Epithelial cell of proximal tubule (primary cell): ENCODE measurements around the gene NR1D1. TPM values are rescaled to one million over a fixed set of nuclear protein-coding genes. Genes with fewer than 3 reads are reported as not detected.

Experiments
- DNase-seq: peaks from one replicate; pipeline ENCODE4 v3.0.0-alpha.2; 2011; ENCODE audit warnings: low read depth
- H3K4me3 ChIP-seq: 2 replicates; pipeline ENCODE4 v1.5.1; 2011; ENCODE audit warnings: low read depth, mild to moderate bottlenecking, low read length
- total RNA-seq: library from RNA; depleted of rRNA; stranded (reverse); fragments of >200 nt; gene quantifications from 2 replicates; pipeline ENCODE4 v1.2.3, GENCODE V29; 2015
- TF ChIP-seq, protein P1 (sequence below): conservative IDR thresholded peaks from 2 replicates; pipeline ENCODE4 v1.5.1; 2012; ENCODE audit warnings: low read depth, mild to moderate bottlenecking, low read length

Gene NR1D1
- total RNA-seq, 1 donor from 2014 or later: 0.40 TPM

DNA sequence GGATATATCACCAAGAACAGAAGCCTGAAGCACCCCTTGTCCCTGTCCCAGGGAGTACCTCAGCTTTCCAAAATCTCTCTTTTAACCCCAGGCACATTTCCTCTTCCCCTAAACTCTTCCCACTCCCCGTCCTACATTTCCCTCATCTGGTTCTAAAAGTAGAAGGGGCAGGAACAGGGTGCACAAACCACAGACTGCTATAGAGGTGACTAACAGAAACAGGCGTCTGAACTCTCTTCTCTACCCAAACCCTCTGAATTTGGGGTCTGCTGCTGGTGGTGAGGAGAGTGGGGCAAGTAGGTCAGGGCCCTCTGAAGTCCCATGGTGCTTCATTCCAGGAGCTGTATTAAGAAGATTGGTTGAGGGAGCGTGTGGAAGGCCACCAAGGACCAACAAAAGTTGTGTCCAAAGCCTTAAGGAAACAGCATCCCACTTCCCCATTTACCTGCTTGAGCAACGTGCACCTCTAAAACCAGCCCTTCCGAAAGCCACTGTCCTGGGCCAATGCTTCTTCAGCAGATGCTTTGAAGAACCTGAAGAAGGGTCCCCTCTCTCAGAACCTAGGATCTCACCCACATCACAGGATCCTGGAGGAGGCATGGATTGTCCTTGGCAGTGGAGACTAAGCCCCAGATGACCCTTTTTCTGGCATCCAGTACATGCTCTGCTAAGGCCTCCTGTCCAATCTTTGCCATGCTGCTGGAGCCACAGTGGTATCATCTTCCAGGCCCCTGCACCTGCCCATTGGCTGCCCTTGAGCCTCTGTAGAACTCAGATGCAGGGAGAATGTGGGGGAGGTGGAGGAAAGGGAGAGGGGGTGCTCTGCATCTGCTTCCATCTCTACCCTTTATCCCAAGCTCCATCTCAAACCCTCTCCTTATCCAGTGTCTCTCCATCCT lies 5.7 kb upstream of the NR1D1 start:
- no peak overlapping the region for H3K4me3 ChIP-seq
- no peak for DNase-seq
- TF ChIP-seq, protein P1, sequence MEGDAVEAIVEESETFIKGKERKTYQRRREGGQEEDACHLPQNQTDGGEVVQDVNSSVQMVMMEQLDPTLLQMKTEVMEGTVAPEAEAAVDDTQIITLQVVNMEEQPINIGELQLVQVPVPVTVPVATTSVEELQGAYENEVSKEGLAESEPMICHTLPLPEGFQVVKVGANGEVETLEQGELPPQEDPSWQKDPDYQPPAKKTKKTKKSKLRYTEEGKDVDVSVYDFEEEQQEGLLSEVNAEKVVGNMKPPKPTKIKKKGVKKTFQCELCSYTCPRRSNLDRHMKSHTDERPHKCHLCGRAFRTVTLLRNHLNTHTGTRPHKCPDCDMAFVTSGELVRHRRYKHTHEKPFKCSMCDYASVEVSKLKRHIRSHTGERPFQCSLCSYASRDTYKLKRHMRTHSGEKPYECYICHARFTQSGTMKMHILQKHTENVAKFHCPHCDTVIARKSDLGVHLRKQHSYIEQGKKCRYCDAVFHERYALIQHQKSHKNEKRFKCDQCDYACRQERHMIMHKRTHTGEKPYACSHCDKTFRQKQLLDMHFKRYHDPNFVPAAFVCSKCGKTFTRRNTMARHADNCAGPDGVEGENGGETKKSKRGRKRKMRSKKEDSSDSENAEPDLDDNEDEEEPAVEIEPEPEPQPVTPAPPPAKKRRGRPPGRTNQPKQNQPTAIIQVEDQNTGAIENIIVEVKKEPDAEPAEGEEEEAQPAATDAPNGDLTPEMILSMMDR: no peak

DNA sequence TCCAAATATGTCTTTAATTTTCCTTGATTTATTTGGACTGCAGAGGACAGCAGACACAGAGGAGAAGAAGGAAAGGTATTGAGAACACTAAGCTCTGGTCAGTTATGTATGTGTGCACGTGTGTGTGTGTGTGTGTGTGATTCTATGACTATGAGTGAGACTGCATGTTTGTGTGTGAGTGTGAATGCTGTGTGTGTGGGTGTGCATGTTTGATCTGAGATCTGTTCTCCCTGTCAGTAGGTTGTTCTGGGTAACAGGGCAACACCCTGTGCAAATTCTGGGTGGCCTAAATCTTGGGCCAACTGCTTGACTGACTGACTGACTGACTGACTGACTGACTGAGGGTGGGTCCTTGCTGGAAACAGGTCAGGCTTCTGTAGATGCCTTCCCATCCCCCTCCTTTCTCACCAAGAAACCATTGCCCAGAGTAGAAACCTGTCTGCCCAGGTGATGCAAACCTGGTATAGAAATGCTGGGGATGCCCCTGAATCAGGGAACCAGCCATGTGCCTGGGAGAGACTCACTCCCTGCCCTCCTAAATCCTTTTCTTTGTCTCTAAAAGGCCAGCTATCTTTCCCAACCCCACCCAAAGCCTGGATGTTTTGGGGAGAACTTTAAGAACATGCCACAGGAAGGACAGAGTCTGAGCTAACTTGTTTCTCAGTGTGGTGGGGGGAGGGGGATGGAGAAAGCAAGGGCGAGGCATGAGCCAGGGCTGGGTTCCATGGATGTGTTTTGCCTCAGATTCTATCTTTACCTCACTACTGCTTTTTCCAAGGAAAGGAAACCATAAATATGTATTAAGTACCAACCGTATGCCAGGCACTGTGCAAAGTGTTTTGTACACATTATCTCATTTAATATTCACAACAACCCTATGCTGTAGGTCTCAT lies 4.5 kb upstream of the NR1D1 start:
- DNase-seq: no peak
- H3K4me3 ChIP-seq: no peak overlapping the region
- TF ChIP-seq, protein P1: no peak

DNA sequence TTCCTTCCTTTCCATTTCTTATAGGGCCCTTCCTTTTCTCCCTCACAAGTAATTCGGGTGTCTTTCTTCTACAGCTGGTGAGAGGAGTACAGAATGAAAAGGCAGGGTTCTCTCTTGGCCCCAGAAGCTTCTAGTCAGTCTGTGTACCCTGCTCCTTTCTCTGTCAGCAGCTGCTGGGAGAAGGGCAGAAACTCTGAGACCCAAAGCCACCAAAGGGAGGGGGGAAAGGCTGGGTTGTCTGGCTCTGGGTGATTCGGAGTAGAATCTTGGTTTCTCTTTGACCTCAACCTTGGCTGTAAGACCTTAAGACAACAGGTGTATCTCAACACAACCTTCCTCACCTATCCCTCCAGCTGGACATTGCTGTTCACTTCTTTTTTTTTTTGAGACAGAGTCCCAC lies 3.3 kb upstream of the NR1D1 start:
- no peak overlapping the region for H3K4me3 ChIP-seq
- no peak for DNase-seq
- TF ChIP-seq, protein P1: no peak

DNA sequence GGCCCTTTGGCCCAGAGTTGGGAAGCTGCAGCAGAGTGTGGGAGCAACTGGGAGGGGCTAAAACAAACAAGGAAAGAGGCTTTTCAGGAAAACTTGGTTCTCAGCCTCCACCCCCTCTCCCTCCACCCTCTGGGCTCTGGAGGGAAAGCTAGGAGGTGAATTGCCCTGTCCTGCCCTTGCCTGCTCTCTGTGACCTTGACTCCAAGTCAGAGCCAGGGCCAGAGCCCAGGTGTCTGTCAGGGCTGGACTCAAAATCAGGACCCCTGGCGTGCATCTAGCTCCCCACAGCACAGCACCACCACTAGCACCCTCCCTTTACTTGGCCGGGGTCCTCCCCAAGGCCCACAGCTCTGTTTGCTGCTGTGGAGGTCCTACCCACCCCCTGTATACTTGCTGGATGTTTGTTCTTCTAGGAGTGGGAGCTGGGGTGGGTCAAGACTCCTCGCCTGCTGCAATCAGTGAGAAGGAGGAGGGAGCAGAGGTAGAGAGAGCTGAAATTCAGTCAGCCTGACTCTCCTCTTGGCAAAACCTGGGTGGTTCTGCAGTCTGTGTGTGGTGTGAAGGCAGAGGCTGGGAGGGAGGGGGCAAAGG lies 2.8 kb upstream of the NR1D1 start:
- DNase-seq: no peak

DNA sequence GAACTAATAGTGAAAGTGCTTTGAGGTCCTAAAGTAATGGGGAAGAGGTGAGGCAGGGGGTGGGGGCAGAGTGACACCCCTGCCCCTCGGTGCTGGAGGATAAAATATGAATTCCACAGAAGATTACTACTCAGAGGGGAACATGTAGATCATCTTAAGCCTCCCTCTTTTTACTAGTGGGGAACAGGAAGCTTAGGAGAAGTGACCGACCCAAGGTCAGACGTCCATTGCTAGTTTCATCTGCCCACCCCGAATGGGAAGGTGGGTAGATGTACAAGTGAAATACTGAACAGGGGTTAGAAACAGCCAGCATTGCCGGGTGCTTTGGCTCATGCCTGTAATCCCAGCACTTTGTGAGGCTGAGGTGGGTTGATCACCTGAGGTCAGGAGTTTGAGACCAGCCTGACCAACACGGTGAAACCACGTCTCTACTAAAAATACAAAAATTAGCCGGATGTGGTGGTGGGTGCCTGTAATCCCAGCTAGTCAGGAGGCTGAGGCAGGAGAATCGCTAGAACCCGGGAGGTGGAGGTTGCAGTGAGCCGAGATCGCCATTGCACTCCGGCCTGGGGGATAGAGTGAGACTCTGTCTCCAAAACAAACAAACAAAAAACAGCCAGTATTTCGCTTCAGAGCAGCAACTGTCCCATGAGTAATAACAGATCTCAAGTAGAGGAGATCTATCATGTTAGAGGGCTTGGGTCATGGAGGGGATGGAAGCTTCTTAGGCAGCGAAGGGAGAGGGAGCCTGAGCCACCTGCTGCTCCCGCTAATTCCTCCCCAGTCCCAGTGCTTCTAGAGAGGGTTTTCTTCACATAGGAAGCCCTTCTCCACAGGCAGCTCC lies 1.2 kb upstream of the NR1D1 start:
- TF ChIP-seq, protein P1: no peak
- H3K4me3 ChIP-seq: peak overlapping the region; percentile 79
- no peak for DNase-seq

More for the DNA sequence above, 2.8 kb upstream of the NR1D1 start:
- TF ChIP-seq, protein P1: no peak
- no peak overlapping the region for H3K4me3 ChIP-seq
